Measurements from ENCODE around the gene ZFPM1. TPM values are rescaled to one million over a fixed set of nuclear protein-coding genes. Genes with fewer than 3 reads are reported as not detected.

ZFPM1 gene
- total RNA-seq, 2 experiments from 2014 or later = 19.0 to 19.2 TPM

DNA sequence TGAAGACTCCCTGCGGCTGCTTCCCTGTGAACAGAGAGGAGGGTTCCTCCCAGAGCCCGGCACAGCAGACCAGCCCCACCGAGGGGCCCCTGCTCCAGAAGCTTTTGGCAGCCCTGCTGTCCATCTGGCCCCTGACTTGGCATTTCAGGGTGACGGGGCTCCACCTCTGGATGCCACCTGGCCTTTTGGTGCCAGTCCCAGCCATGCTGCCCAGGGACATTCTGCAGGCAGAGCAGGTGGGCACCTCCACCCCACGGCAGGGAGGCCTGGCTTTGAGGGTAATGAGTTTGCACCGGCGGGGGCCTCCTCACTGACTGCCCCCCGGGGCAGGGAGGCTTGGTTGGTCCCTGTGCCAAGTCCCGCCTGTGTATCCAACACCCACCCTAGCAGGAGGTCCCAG, 20.3 kb upstream of the ZFPM1 start:
- POLR2A ChIA-PET = no interaction called here
- H3K27ac Mint-ChIP-seq = no peak overlapping the region
- no peak for ATAC-seq (ENCODE audit: low read depth)

DNA sequence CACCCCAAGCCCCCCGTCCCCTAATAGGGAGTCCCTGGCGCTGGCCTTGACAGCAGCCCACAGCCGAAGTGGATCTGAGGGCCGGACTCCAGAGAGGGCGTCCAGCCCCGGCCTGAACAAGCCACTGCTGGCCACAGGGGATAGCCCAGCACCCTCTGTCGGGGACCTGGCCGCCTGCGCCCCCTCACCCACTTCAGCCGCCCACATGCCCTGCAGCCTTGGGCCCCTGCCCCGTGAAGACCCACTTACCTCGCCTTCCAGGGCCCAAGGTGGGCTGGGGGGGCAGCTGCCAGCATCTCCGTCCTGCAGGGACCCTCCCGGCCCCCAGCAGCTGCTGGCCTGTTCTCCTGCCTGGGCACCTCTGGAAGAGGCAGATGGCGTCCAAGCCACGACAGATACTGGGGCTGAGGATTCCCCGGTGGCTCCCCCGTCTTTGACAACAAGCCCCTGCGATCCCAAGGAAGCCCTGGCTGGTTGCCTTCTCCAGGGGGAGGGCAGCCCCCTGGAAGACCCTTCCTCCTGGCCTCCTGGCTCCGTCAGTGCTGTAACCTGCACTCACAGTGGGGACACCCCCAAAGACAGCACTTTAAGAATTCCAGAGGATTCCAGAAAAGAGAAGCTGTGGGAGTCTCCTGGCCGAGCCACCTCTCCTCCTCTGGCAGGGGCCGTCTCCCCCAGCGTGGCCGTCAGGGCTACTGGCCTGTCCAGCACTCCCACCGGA, 19.3 kb upstream of the ZFPM1 start:
- no peaks in the 10 kb centered on the region for H3K9me3 Mint-ChIP-seq
- H3K27ac Mint-ChIP-seq = no peak overlapping the region
- H3K27me3 Mint-ChIP-seq = no peaks in the 10 kb centered on the region
- H3K4me3 Mint-ChIP-seq = no peak overlapping the region
- peaks cover 4% of the 10 kb centered on the region for H3K4me1 Mint-ChIP-seq
- DNase-seq (no peak), ATAC-seq (ENCODE audit: low read depth) (no peak)
- no peaks in the 10 kb centered on the region for H3K36me3 Mint-ChIP-seq
- POLR2A ChIA-PET = no interaction called here

More for the DNA sequence above, 20.3 kb upstream of the ZFPM1 start:
- no peaks in the 10 kb centered on the region for H3K36me3 Mint-ChIP-seq
- H3K27me3 Mint-ChIP-seq = no peaks in the 10 kb centered on the region
- H3K4me3 Mint-ChIP-seq = no peak overlapping the region
- no peaks in the 10 kb centered on the region for H3K9me3 Mint-ChIP-seq
- H3K4me1 Mint-ChIP-seq = peaks cover 4% of the 10 kb centered on the region
- no peak for DNase-seq

DNA sequence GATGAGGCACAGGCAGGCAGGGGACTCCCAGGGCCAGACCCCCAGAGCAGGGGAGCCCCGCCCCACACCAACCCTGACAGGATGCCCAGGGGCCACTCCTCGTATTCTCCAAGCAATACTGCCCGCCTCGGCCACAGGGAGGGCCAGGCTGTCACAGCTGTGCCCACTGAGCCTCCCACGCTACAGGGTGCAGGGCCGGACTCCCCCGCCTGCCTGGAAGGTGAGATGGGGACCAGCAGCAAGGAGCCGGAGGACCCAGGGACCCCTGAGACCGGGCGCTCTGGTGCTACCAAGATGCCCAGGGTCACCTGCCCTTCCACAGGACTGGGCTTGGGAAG, 18.8 kb upstream of the ZFPM1 start:
- peaks cover 4% of the 10 kb centered on the region for H3K4me1 Mint-ChIP-seq
- H3K36me3 Mint-ChIP-seq = no peaks in the 10 kb centered on the region
- H3K27ac Mint-ChIP-seq = no peak overlapping the region
- no peak for DNase-seq
- ATAC-seq (ENCODE audit: low read depth) = no peak
- H3K27me3 Mint-ChIP-seq = no peaks in the 10 kb centered on the region
- no peaks in the 10 kb centered on the region for H3K9me3 Mint-ChIP-seq
- POLR2A ChIA-PET = no interaction called here
- H3K4me3 Mint-ChIP-seq = no peak overlapping the region

DNA sequence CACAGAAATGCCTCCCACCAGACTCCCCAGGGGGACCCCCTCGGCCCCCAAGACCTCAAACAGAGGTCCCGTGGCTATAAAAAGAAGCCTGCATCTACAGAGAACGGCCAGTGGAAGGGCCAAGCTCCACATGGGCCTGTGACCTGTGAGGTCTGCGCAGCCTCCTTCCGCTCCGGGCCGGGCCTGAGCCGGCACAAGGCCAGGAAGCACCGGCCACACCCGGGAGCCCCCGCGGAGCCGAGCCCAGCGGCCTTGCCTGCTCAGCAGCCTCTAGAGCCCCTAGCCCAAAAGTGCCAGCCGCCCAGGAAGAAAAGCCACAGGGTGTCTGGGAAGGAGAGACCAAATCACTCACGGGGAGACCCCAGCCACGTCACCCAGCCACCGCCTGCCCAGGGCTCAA, 18.3 kb upstream of the ZFPM1 start:
- H3K36me3 Mint-ChIP-seq = no peaks in the 10 kb centered on the region
- H3K27ac Mint-ChIP-seq = no peak overlapping the region
- POLR2A ChIA-PET = no interaction called here
- H3K9me3 Mint-ChIP-seq = no peaks in the 10 kb centered on the region
- H3K4me3 Mint-ChIP-seq = no peak overlapping the region
- no peak for DNase-seq
- no peak for ATAC-seq (ENCODE audit: low read depth)
- H3K4me1 Mint-ChIP-seq = peaks cover 3% of the 10 kb centered on the region
- H3K27me3 Mint-ChIP-seq = no peaks in the 10 kb centered on the region

DNA sequence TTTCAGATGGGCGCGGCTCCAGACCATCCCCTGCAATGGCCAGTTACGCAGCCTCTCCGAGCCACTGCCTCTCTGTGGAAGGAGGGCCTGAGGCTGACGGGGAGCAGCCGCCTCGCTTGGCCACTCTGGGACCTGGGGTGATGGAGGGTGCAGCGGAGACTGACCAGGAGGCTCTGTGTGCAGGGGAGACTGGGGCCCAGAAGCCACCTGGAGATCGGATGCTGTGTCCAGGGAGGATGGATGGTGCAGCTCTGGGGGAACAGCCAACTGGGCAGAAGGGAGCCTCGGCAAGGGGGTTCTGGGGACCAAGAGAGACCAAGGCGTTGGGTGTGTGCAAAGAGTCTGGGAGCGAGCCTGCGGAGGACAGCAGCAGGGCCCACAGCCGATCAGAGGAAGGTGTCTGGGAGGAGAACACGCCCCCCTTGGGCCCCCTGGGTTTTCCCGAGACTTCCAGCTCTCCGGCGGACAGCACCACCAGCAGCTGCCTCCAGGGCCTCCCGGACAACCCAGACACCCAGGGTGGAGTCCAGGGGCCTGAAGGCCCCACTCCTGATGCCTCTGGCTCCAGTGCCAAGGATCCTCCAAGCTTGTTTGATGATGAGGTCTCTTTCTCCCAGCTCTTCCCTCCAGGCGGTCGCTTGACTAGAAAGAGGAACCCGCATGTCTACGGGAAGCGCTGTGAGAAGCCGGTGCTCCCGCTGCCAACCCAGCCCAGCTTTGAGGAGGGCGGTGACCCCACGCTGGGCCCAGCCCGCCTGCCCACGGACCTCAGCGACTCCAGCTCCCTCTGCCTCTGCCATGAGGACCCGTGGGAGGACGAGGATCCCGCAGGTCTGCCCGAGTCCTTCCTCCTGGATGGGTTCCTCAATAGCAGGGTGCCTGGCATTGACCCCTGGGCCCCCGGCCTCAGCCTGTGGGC, 17.4 kb upstream of the ZFPM1 start:
- ATAC-seq (ENCODE audit: low read depth) = no peak
- H3K4me1 Mint-ChIP-seq = peaks cover 1% of the 10 kb centered on the region
- POLR2A ChIA-PET = no interaction called here

DNA sequence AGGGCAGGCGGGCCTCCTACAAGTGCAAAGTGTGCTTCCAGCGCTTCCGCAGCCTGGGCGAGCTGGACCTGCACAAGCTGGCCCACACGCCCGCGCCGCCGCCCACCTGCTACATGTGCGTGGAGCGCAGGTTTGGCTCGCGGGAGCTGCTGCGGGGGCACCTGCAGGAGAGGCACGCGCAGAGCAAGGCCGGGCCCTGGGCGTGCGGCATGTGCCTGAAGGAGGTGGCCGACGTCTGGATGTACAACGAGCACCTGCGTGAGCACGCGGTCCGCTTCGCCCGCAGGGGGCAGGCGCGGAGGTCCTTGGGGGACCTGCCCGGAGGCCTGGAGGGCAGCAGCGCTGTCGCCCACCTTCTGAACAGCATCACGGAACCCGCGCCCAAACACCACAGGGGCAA, 16.3 kb upstream of the ZFPM1 start:
- POLR2A ChIA-PET = no interaction called here
- DNase-seq = no peak
- Mint-ChIP-seq H3K4me1 (no peaks in the 10 kb centered on the region), H3K27me3 (no peaks in the 10 kb centered on the region), H3K27ac (no peak overlapping the region), H3K9me3 (no peaks in the 10 kb centered on the region), H3K36me3 (no peaks in the 10 kb centered on the region), H3K4me3 (no peak overlapping the region)
- no peak for ATAC-seq (ENCODE audit: low read depth)

More for the DNA sequence above, 17.4 kb upstream of the ZFPM1 start:
- Mint-ChIP-seq H3K4me3 (no peak overlapping the region), H3K9me3 (no peaks in the 10 kb centered on the region), H3K36me3 (no peaks in the 10 kb centered on the region), H3K27me3 (no peaks in the 10 kb centered on the region), H3K27ac (no peak overlapping the region)
- no peak for DNase-seq

DNA sequence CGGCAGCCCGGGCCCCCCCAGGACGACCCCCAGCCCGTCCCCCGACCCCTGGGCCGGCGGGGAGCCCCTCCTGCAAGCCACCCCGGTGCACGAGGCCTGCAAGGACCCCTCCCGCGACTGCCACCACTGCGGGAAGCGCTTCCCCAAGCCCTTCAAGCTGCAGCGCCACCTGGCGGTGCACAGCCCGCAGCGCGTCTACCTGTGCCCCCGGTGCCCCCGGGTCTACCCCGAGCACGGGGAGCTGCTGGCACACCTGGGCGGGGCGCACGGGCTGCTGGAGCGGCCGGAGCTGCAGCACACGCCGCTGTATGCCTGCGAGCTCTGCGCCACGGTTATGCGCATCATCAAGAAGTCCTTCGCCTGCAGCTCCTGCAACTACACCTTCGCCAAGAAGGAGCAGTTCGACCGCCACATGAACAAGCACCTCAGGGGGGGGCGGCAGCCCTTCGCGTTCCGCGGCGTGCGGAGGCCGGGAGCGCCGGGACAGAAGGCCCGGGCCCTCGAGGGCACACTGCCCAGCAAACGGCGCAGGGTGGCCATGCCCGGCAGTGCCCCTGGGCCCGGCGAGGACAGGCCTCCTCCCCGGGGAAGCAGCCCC, 15.6 kb upstream of the ZFPM1 start:
- Mint-ChIP-seq H3K4me3 (no peak overlapping the region), H3K27ac (no peak overlapping the region), H3K4me1 (no peaks in the 10 kb centered on the region), H3K27me3 (no peaks in the 10 kb centered on the region), H3K36me3 (no peaks in the 10 kb centered on the region), H3K9me3 (no peaks in the 10 kb centered on the region)
- POLR2A ChIA-PET = no interaction called here
- ATAC-seq (ENCODE audit: low read depth) (peak; percentile 51), DNase-seq (peak; percentile 83)

DNA sequence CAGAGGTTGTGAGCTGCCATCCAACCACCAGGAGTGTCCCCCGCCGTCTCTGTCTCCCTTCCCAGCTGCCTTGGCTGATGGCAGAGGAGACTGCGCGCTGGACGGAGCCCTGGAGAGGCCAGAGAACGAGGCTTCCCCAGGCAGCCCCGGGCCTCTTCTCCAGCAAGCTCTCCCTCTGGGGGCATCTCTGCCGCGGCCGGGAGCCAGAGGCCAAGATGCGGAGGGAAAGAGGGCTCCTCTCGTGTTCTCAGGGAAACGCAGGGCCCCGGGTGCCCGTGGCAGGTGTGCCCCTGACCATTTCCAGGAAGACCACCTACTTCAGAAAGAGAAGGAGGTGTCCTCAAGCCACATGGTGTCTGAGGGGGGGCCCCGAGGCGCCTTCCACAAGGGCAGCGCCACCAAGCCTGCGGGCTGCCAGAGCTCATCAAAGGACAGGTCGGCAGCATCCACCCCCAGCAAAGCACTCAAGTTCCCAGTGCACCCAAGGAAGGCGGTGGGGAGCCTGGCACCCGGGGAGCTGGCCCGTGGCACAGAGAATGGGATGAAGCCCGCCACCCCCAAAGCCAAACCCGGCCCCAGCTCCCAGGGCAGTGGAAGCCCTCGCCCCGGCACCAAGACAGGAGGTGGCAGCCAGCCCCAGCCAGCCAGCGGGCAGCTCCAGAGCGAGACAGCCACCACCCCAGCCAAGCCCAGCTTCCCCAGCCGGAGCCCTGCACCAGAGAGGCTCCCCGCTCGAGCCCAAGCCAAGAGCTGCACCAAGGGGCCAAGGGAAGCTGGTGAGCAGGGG, 14.8 kb upstream of the ZFPM1 start:
- H3K4me1 Mint-ChIP-seq = peaks cover 2% of the 10 kb centered on the region
- no peaks in the 10 kb centered on the region for H3K9me3 Mint-ChIP-seq
- no peak for DNase-seq
- H3K27ac Mint-ChIP-seq = no peak overlapping the region
- no peak for ATAC-seq (ENCODE audit: low read depth)
- no peaks in the 10 kb centered on the region for H3K36me3 Mint-ChIP-seq
- no peaks in the 10 kb centered on the region for H3K27me3 Mint-ChIP-seq
- H3K4me3 Mint-ChIP-seq = no peak overlapping the region
- POLR2A ChIA-PET = interaction anchor here (0.6 kb wide), 2 partner anchors 10 to 509 kb away, joined by 3 to 4 read pairs; no protein-coding TSS in a partner anchor

DNA sequence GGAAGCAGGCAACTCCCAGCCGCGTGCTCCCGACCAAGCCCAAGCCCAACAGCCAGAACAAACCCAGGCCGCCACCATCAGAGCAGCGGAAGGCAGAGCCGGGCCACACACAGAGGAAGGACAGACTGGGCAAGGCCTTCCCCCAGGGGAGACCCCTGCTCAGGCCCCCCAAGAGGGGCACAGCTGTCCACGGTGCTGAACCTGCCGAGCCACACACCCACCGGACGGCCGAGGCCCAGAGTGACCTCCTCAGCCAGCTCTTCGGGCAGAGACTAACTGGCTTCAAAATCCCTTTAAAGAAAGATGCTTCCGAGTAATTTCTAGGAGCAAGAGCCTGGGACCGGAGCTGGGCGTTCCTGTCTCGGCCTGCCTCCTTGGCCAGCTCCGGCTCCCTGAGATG, 14.1 kb upstream of the ZFPM1 start:
- ATAC-seq (ENCODE audit: low read depth) = no peak
- POLR2A ChIA-PET = no interaction called here
- Mint-ChIP-seq H3K27ac (no peak overlapping the region), H3K4me3 (no peak overlapping the region), H3K36me3 (no peaks in the 10 kb centered on the region), H3K9me3 (no peaks in the 10 kb centered on the region), H3K4me1 (peaks cover 3% of the 10 kb centered on the region), H3K27me3 (no peaks in the 10 kb centered on the region)
- DNase-seq = no peak

DNA sequence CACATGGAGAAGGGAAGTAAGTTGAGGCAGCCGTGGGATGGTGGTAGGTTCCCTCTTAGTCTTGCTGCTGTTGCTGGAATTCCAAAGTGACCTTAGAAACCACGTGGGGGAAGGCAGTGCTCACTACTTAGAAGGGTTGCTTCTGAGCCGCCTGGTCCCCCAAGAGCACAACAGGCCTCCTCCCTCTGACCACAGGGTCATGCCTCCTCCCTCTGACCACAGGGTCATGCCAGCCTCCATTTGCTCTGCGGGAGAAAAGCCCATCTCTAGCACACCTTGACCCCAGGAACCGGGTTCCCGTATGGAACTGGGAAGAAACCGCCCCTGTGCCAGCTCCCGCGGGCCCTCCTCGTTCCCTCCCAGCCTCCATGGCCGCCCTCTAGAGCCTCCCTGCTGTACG, 13.4 kb upstream of the ZFPM1 start:
- DNase-seq = no peak
- POLR2A ChIA-PET = no interaction called here
- no peak overlapping the region for H3K27ac Mint-ChIP-seq
- H3K27me3 Mint-ChIP-seq = no peaks in the 10 kb centered on the region
- H3K4me3 Mint-ChIP-seq = no peak overlapping the region
- no peaks in the 10 kb centered on the region for H3K36me3 Mint-ChIP-seq
- peaks cover 3% of the 10 kb centered on the region for H3K4me1 Mint-ChIP-seq
- no peaks in the 10 kb centered on the region for H3K9me3 Mint-ChIP-seq
- ATAC-seq (ENCODE audit: low read depth) = no peak

DNA sequence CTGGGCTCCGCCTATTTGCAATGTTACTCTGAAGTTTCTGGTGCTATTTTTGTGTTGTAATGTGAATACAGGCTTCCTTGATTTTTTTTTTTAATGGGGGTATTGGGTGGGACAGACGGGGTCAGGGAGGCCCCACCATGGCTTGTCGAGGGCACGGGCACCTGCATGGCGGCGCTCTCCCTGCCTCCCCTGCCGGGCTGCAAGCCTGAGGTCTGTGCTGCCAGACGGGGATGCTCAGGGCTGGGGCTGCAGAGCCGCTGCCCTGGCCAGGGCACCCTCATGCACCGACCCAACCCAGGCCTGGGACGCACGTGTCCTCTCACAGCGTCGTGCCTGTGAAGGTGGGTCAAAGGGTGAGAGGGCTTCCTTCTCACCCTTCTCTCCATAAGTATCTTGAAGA, 13.0 kb upstream of the ZFPM1 start:
- ATAC-seq (ENCODE audit: low read depth) = no peak
- Mint-ChIP-seq H3K4me3 (no peak overlapping the region), H3K36me3 (no peaks in the 10 kb centered on the region), H3K27me3 (no peaks in the 10 kb centered on the region), H3K4me1 (peaks cover 3% of the 10 kb centered on the region), H3K27ac (no peak overlapping the region), H3K9me3 (no peaks in the 10 kb centered on the region)
- DNase-seq = no peak
- POLR2A ChIA-PET = no interaction called here

DNA sequence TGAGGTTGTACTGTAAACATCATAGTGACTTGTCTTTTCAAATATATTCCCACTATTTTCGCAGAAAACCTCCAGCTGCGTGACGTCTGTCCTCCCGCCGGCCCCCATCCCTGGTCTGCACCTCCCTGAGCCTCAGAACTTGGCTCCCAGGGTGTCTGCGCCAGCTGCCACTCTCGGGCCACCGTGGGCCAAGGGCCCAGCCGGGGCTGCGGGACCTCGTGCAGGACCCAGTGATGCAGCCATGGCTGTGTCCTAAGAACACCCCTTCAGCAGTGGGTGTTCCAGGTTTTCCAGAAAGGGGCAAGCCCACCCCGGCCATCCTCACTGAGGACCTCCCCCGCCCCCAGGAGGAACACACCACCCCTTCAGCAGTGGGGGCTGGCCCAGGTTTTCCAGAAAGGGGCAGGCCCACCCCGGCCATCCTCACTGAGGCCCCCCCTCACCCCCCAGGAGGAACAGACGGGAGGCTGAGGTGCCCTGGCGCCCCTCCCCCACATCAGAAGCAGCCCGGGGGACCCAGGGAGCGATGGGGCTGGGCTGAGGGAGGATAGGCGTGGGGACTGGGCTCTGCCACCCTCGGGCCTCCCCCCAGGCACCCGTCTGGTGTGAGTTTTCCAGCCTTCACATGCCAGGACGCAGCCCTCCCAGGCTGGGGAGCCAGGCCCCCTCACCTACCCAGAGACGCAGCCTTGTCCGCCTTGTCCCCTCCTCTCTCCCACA, 12.2 kb upstream of the ZFPM1 start:
- no peak for DNase-seq
- Mint-ChIP-seq H3K4me3 (no peak overlapping the region), H3K9me3 (no peaks in the 10 kb centered on the region), H3K27ac (no peak overlapping the region), H3K36me3 (no peaks in the 10 kb centered on the region), H3K4me1 (peaks cover 3% of the 10 kb centered on the region), H3K27me3 (no peaks in the 10 kb centered on the region)
- ATAC-seq (ENCODE audit: low read depth) = no peak
- POLR2A ChIA-PET = no interaction called here

DNA sequence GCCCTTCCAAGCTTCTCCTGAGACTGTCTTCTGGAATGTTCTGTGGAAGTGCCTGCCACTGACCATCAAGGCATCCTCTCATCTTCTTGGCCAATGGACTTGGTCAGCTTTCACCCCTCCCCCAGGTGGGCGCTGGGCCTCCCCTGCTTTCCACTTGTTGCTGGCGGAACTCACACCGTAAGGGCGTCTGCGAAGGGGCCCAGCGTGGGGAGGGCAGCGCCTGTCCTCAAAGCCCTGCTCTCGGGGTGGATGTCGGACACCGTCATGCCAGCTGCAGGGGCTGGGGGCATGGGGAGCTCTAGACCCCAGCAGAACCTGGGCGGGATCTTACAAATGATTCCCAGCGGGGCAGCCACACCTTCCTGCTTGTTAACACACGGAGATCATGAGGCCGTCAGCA, 11.6 kb upstream of the ZFPM1 start:
- no peak for DNase-seq
- no peak overlapping the region for H3K27ac Mint-ChIP-seq
- H3K27me3 Mint-ChIP-seq = no peaks in the 10 kb centered on the region
- ATAC-seq (ENCODE audit: low read depth) = no peak
- H3K36me3 Mint-ChIP-seq = no peaks in the 10 kb centered on the region
- no peaks in the 10 kb centered on the region for H3K9me3 Mint-ChIP-seq
- POLR2A ChIA-PET = no interaction called here
- H3K4me1 Mint-ChIP-seq = peaks cover 3% of the 10 kb centered on the region
- no peak overlapping the region for H3K4me3 Mint-ChIP-seq

Measured in activated naive CD8-positive, alpha-beta T cell treated with anti-CD3 and anti-CD28 coated beads, Interleukin-2, amount 10 ng/mL, durations not matched to agents 7 days and 5 days (primary cell).